OCI-LY1 (cell line): Measurements from ENCODE around the gene CPLX1.

ENCODE experiments used
- H2AFZ ChIP-seq: fragments of 200-600 bp; sonication (generic), shearing (Covaris generic); 2 replicates; pipeline ENCODE4 v1.6.0; 2014; ENCODE audit warnings: antibody characterized with exemption, mild to moderate bottlenecking, low read length
- H3F3A ChIP-seq: fragments of 200-600 bp; sonication (generic), shearing (Covaris generic); 2 replicates; pipeline ENCODE4 v1.6.0; 2014; ENCODE audit warnings: mild to moderate bottlenecking, antibody characterized with exemption, low read length, moderate library complexity; ENCODE audit not compliant: insufficient read depth
- H3K27ac ChIP-seq: fragments of 200-600 bp; sonication (generic); 2 replicates; pipeline ENCODE4 v1.5.1; 2014; ENCODE audit warnings: low read length, mixed run types, mild to moderate bottlenecking, low read depth; ENCODE audit not compliant: poor library complexity, severe bottlenecking
- H3K27me3 ChIP-seq: fragments of 200-600 bp; sonication (generic); 2 replicates; pipeline ENCODE4 v1.6.0; 2014; ENCODE audit warnings: antibody characterized with exemption, mild to moderate bottlenecking, low read length, moderate library complexity; ENCODE audit not compliant: insufficient read depth
- H3K36me3 ChIP-seq: fragments of 200-600 bp; sonication (generic); 2 replicates; pipeline ENCODE4 v1.6.1; 2014; ENCODE audit warnings: mild to moderate bottlenecking, antibody characterized with exemption, low read length, moderate library complexity, mixed read lengths; ENCODE audit not compliant: insufficient read depth
- H3K4me1 ChIP-seq: fragments of 200-600 bp; sonication (generic); 2 replicates; pipeline ENCODE4 v1.5.1; 2014; ENCODE audit warnings: mild to moderate bottlenecking, low read length, moderate library complexity; ENCODE audit not compliant: insufficient read depth, severe bottlenecking
- H3K4me2 ChIP-seq: fragments of 200-600 bp; sonication (generic), shearing (Covaris generic); 2 replicates; pipeline ENCODE4 v1.6.1; 2014; ENCODE audit warnings: low read length
- H3K4me3 ChIP-seq: fragments of 200-600 bp; sonication (generic); 2 replicates; pipeline ENCODE4 v1.5.1; 2014; ENCODE audit warnings: low read length, low read depth, mild to moderate bottlenecking, mixed read lengths; ENCODE audit not compliant: poor library complexity, severe bottlenecking
- H3K79me2 ChIP-seq: fragments of 200-600 bp; shearing (Covaris generic); 2 replicates; pipeline ENCODE4 v1.6.1; 2016; ENCODE audit warnings: mixed run types, low read length, mixed read lengths; ENCODE audit not compliant: insufficient read depth
- H3K9ac ChIP-seq: fragments of 200-600 bp; sonication (generic), shearing (Covaris generic); 2 replicates; pipeline ENCODE4 v1.6.1; 2014; ENCODE audit warnings: mild to moderate bottlenecking, low read length, mixed read lengths
- H3K9me2 ChIP-seq: fragments of 200-600 bp; sonication (generic), shearing (Covaris generic); 2 replicates; pipeline ENCODE4 v1.6.1; 2014; ENCODE audit warnings: low read depth, mild to moderate bottlenecking, low read length, mixed read lengths
- H3K9me3 ChIP-seq: fragments of 200-600 bp; shearing (Covaris generic); 2 replicates; pipeline ENCODE4 v1.6.1; 2014; ENCODE audit warnings: low read length, mixed read lengths
- H4K20me1 ChIP-seq: fragments of 200-600 bp; sonication (generic), shearing (Covaris generic); 2 replicates; pipeline ENCODE4 v1.6.0; 2016; ENCODE audit warnings: mild to moderate bottlenecking, low read length; ENCODE audit not compliant: insufficient read depth
- EZH2 ChIP-seq: fragments of 200-600 bp; sonication (generic), shearing (Covaris generic); IDR thresholded peaks from 2 replicates; pipeline ENCODE4 v1.8.0; 2017; ENCODE audit warnings: borderline replicate concordance, mixed run types, mild to moderate bottlenecking, antibody characterized with exemption, low read length, moderate library complexity, mixed read lengths
- TF ChIP-seq, protein P1 (sequence below): fragments of 200-600 bp; sonication (generic), shearing (Covaris generic); IDR thresholded peaks from 2 replicates; pipeline ENCODE4 v1.5.1; 2017; ENCODE audit warnings: mild to moderate bottlenecking, antibody characterized with exemption, low read length, moderate library complexity, mixed read lengths

CPLX1 gene

GRCh38 chr4:872241-872981 lies 46.5 kb upstream of the CPLX1 start:
- TF ChIP-seq EZH2, result no peak
- TF ChIP-seq, protein P1, sequence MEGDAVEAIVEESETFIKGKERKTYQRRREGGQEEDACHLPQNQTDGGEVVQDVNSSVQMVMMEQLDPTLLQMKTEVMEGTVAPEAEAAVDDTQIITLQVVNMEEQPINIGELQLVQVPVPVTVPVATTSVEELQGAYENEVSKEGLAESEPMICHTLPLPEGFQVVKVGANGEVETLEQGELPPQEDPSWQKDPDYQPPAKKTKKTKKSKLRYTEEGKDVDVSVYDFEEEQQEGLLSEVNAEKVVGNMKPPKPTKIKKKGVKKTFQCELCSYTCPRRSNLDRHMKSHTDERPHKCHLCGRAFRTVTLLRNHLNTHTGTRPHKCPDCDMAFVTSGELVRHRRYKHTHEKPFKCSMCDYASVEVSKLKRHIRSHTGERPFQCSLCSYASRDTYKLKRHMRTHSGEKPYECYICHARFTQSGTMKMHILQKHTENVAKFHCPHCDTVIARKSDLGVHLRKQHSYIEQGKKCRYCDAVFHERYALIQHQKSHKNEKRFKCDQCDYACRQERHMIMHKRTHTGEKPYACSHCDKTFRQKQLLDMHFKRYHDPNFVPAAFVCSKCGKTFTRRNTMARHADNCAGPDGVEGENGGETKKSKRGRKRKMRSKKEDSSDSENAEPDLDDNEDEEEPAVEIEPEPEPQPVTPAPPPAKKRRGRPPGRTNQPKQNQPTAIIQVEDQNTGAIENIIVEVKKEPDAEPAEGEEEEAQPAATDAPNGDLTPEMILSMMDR, result no peak
- H3K4me2 ChIP-seq, result no peak overlapping the region
- no peaks in the 10 kb centered on the region for H3F3A ChIP-seq
- no peaks in the 10 kb centered on the region for H4K20me1 ChIP-seq
- no peaks in the 10 kb centered on the region for H3K27me3 ChIP-seq
- H3K9me2 ChIP-seq, result no peaks in the 10 kb centered on the region
- no peak overlapping the region for H3K9ac ChIP-seq
- no peaks in the 10 kb centered on the region for H3K79me2 ChIP-seq
- H3K9me3 ChIP-seq, result no peaks in the 10 kb centered on the region
- no peaks in the 10 kb centered on the region; the same call in none of the 2 replicates for H3K36me3 ChIP-seq
- H2AFZ ChIP-seq, result no peak overlapping the region
- no peak overlapping the region for H3K4me3 ChIP-seq
- no peak overlapping the region for H3K27ac ChIP-seq
- H3K4me1 ChIP-seq, result no peaks in the 10 kb centered on the region

GRCh38 chr4:871484-871883 lies 45.6 kb upstream of the CPLX1 start:
- Histone ChIP-seq H3F3A (no peaks in the 10 kb centered on the region), H3K4me1 (no peaks in the 10 kb centered on the region), H3K9ac (no peak overlapping the region), H3K27ac (no peak overlapping the region), H2AFZ (no peak overlapping the region), H3K4me3 (no peak overlapping the region), H3K27me3 (no peaks in the 10 kb centered on the region), H3K9me2 (no peaks in the 10 kb centered on the region), H4K20me1 (no peaks in the 10 kb centered on the region), H3K79me2 (no peaks in the 10 kb centered on the region), H3K4me2 (no peak overlapping the region), H3K9me3 (no peaks in the 10 kb centered on the region), H3K36me3 (no peaks in the 10 kb centered on the region; the same call in none of the 2 replicates)
- TF ChIP-seq EZH2, result no peak
- TF ChIP-seq, protein P1, result no peak

GRCh38 chr4:870951-871350 lies 45.0 kb upstream of the CPLX1 start:
- Histone ChIP-seq H3K4me1 (no peaks in the 10 kb centered on the region), H3K4me3 (no peak overlapping the region), H3K27ac (no peak overlapping the region), H3K9me3 (no peaks in the 10 kb centered on the region), H2AFZ (no peak overlapping the region), H3K9me2 (no peaks in the 10 kb centered on the region), H3F3A (no peaks in the 10 kb centered on the region), H3K79me2 (no peaks in the 10 kb centered on the region), H3K4me2 (no peak overlapping the region), H4K20me1 (no peaks in the 10 kb centered on the region), H3K9ac (no peak overlapping the region), H3K27me3 (no peaks in the 10 kb centered on the region), H3K36me3 (no peaks in the 10 kb centered on the region; the same call in 1 of the 2 replicates)
- TF ChIP-seq EZH2, result no peak
- TF ChIP-seq, protein P1, result no peak
